SK-N-SH treated with all-trans-retinoic acid at 6 μM for 48 hours (cell line): ENCODE measurements around the gene PNPLA7.

Experiments
- ATAC-seq: fragments of 200-7000 bp; cut with Tn5 transposase; 3 replicates; pipeline ENCODE4 v1.9.1; 2020; ENCODE audit warnings: mild to moderate bottlenecking, moderate library complexity
- BACH2 ChIP-seq: fragments of 250-450 bp; sonication (Bioruptor Pico); IDR thresholded peaks from 2 replicates; pipeline ENCODE4 v1.9.0; 2021; ENCODE audit warnings: mild to moderate bottlenecking, borderline replicate concordance
- CSDC2 ChIP-seq: fragments of 250-450 bp; sonication (Bioruptor Pico); IDR thresholded peaks from 2 replicates; pipeline ENCODE4 v1.5.0; 2020; ENCODE audit warnings: mild to moderate bottlenecking, moderate library complexity
- CSRNP3 ChIP-seq: fragments of 250-450 bp; sonication (Bioruptor Pico); IDR thresholded peaks from 2 replicates; pipeline ENCODE4 v1.5.1; 2021; ENCODE audit warnings: mild to moderate bottlenecking, moderate library complexity
- ESRRG ChIP-seq: fragments of 250-450 bp; sonication (Bioruptor Pico); IDR thresholded peaks from 2 replicates; pipeline ENCODE4 v1.6.1; 2021; ENCODE audit warnings: mild to moderate bottlenecking
- GLIS3 ChIP-seq: fragments of 250-450 bp; sonication (Bioruptor Pico); IDR thresholded peaks from 2 replicates; pipeline ENCODE4 v1.5.0; 2020; ENCODE audit warnings: mild to moderate bottlenecking, moderate library complexity
- ISL1 ChIP-seq: fragments of 250-450 bp; sonication (Bioruptor Pico); IDR thresholded peaks from 2 replicates; pipeline ENCODE4 v2.1.2; 2022; ENCODE audit warnings: mild to moderate bottlenecking, moderate library complexity
- OSR1 ChIP-seq: fragments of 250-450 bp; sonication (Bioruptor Pico); IDR thresholded peaks from 2 replicates; pipeline ENCODE4 v1.8.0; 2022; ENCODE audit warnings: moderate library complexity, mild to moderate bottlenecking, inconsistent platforms
- PATZ1 ChIP-seq: fragments of 250-450 bp; sonication (Bioruptor Pico); IDR thresholded peaks from 2 replicates; pipeline ENCODE4 v1.8.0; 2020; ENCODE audit warnings: mild to moderate bottlenecking, moderate library complexity, borderline replicate concordance
- PPARA ChIP-seq: fragments of 250-450 bp; sonication (Bioruptor Pico); IDR thresholded peaks from 2 replicates; pipeline ENCODE4 v1.5.0; 2020; ENCODE audit warnings: mild to moderate bottlenecking, borderline replicate concordance
- RARB ChIP-seq: fragments of 250-450 bp; sonication (Bioruptor Pico); IDR thresholded peaks from 2 replicates; pipeline ENCODE4 v1.8.0; 2021; ENCODE audit warnings: mild to moderate bottlenecking, moderate library complexity
- SNAI2 ChIP-seq: fragments of 250-450 bp; sonication (Bioruptor Pico); IDR thresholded peaks from 2 replicates; pipeline ENCODE4 v1.5.0; 2020; ENCODE audit warnings: mild to moderate bottlenecking, moderate library complexity
- TCF4 ChIP-seq: fragments of 250-450 bp; sonication (Bioruptor Pico); IDR thresholded peaks from 2 replicates; pipeline ENCODE4 v1.8.0; 2021; ENCODE audit warnings: mild to moderate bottlenecking, moderate library complexity, borderline replicate concordance
- TOX ChIP-seq: fragments of 250-450 bp; sonication (Bioruptor Pico); IDR thresholded peaks from 2 replicates; pipeline ENCODE4 v1.8.0; 2021; ENCODE audit warnings: mild to moderate bottlenecking, moderate library complexity, borderline replicate concordance
- ZC3H10 ChIP-seq: fragments of 250-450 bp; sonication (Bioruptor Pico); IDR thresholded peaks from 2 replicates; pipeline ENCODE4 v1.5.1; 2021; ENCODE audit warnings: mild to moderate bottlenecking, moderate library complexity
- ZFP3 ChIP-seq: fragments of 250-450 bp; sonication (Bioruptor Pico); IDR thresholded peaks from 2 replicates; pipeline ENCODE4 v1.5.0; 2020; ENCODE audit warnings: mild to moderate bottlenecking, moderate library complexity
- ZNF565 ChIP-seq: fragments of 450-650 bp; formaldehyde crosslinking; conservative IDR thresholded peaks from 2 replicates; pipeline ENCODE4 v1.5.0; 2020; ENCODE audit warnings: low read depth, mild to moderate bottlenecking, moderate library complexity
- ZNF70 ChIP-seq: fragments of 450-650 bp; formaldehyde crosslinking; IDR thresholded peaks from 2 replicates; pipeline ENCODE4 v1.5.0; 2020; ENCODE audit warnings: mild to moderate bottlenecking, moderate library complexity
- ZNF8 ChIP-seq: fragments of 450-650 bp; formaldehyde crosslinking; IDR thresholded peaks from 2 replicates; pipeline ENCODE4 v1.5.0; 2020; ENCODE audit warnings: mild to moderate bottlenecking, moderate library complexity
- TF ChIP-seq, protein P1 (sequence below): fragments of 250-450 bp; sonication (Bioruptor Pico); IDR thresholded peaks from 2 replicates; pipeline ENCODE4 v1.5.1; 2020; ENCODE audit warnings: low read depth, mild to moderate bottlenecking, moderate library complexity
- TF ChIP-seq, protein P2 (sequence below): fragments of 250-450 bp; sonication (Bioruptor Pico); IDR thresholded peaks from 2 replicates; pipeline ENCODE4 v1.5.0; 2020; ENCODE audit warnings: mild to moderate bottlenecking, moderate library complexity

PNPLA7 gene

GRCh38 chr9:137433916-137434431 is 116.2 kb downstream of the PNPLA7 start:
- no peak for ATAC-seq
- TF ChIP-seq ISL1 (no peak), GLIS3 (CRISPR knock-in tag) (no peak), OSR1 (CRISPR knock-in tag) (no peak), PATZ1 (CRISPR knock-in tag) (no peak), TOX (no peak), ZNF70 (CRISPR knock-in tag) (no peak), BACH2 (CRISPR knock-in tag) (no peak), CSRNP3 (CRISPR knock-in tag) (no peak)

- no peak for ATAC-seq
- TF ChIP-seq, protein P1, sequence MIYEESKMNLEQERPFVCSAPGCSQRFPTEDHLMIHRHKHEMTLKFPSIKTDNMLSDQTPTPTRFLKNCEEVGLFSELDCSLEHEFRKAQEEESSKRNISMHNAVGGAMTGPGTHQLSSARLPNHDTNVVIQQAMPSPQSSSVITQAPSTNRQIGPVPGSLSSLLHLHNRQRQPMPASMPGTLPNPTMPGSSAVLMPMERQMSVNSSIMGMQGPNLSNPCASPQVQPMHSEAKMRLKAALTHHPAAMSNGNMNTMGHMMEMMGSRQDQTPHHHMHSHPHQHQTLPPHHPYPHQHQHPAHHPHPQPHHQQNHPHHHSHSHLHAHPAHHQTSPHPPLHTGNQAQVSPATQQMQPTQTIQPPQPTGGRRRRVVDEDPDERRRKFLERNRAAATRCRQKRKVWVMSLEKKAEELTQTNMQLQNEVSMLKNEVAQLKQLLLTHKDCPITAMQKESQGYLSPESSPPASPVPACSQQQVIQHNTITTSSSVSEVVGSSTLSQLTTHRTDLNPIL (CRISPR knock-in tag): no peak
- TF ChIP-seq, protein P2, sequence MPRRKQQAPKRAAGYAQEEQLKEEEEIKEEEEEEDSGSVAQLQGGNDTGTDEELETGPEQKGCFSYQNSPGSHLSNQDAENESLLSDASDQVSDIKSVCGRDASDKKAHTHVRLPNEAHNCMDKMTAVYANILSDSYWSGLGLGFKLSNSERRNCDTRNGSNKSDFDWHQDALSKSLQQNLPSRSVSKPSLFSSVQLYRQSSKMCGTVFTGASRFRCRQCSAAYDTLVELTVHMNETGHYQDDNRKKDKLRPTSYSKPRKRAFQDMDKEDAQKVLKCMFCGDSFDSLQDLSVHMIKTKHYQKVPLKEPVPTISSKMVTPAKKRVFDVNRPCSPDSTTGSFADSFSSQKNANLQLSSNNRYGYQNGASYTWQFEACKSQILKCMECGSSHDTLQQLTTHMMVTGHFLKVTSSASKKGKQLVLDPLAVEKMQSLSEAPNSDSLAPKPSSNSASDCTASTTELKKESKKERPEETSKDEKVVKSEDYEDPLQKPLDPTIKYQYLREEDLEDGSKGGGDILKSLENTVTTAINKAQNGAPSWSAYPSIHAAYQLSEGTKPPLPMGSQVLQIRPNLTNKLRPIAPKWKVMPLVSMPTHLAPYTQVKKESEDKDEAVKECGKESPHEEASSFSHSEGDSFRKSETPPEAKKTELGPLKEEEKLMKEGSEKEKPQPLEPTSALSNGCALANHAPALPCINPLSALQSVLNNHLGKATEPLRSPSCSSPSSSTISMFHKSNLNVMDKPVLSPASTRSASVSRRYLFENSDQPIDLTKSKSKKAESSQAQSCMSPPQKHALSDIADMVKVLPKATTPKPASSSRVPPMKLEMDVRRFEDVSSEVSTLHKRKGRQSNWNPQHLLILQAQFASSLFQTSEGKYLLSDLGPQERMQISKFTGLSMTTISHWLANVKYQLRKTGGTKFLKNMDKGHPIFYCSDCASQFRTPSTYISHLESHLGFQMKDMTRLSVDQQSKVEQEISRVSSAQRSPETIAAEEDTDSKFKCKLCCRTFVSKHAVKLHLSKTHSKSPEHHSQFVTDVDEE (CRISPR knock-in tag): no peak
- no peak for TF ChIP-seq GLIS3 (CRISPR knock-in tag)
- TF ChIP-seq TCF4: no peak
Observed at GRCh38 chr9:137433349-137433915, 116.8 kb downstream of the PNPLA7 start.

DNA sequence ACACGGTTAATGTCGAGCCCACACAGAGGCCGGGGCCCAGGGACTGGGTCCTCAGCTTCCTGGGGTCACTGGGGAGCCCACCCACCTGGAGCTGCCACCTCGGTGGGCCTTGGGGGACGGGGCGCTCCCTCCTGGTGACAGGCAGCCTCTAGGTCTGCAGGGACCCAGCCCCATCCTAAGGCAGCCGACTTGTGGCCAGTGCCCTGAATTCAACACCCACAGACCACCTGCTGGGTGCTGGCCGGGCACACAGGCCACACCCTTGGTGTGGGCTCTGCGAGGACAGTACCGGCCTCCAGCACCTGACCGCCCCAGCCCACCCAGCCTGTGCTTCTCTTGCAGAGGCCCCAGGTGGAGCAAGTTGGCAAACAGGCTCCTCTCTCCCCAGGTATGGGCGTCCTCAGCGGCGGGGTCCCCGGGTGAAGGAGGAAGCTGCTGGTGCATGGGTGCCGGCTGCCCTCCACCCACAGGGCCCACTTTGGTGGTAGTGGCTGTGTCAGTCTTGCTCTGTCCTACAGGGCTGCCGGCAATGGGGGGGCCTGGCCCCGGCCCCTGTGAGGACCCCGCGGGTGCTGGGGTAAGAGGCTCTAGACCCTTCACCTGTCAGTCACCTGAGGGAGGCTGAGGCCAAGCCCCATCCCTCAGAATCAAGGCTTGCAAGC is 117.4 kb downstream of the PNPLA7 start:
- ATAC-seq: no peak
- TF ChIP-seq ZNF565 (CRISPR knock-in tag) (no peak), ZC3H10 (no peak), PPARA (CRISPR knock-in tag) (no peak), ZFP3 (CRISPR knock-in tag) (no peak)

DNA sequence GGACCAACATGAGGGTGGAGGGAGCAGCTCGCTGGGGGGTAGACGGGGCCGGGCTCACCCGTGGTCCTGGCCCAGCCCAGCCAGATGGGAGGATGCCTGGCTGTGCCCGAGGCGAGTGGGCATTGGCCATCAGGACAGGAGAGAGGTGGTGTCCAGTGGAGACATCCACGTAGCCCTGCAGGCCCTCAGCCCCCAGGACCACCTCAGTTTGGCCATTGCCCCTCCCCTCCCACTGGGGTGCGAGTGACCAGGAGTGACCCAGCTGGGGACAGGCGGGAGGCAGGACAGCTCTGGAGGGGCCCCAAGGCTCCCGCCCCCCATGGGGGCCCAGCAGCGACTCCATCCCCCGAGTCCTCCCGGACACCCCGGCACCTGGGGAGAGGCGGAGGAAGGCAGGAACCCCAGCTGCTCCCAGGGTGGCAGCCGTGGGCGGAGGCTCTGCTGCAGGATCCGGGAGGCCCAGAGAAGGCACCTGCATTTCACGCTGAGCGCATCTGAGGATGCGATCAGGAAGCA is 118.7 kb downstream of the PNPLA7 start:
- ATAC-seq: no peak
- TF ChIP-seq GLIS3 (CRISPR knock-in tag) (no peak), CSRNP3 (CRISPR knock-in tag) (no peak), PATZ1 (CRISPR knock-in tag) (no peak), ZNF8 (CRISPR knock-in tag) (no peak), ESRRG (CRISPR knock-in tag) (no peak), CSDC2 (CRISPR knock-in tag) (no peak), ZNF565 (CRISPR knock-in tag) (no peak), TOX (no peak), BACH2 (CRISPR knock-in tag) (no peak), ZFP3 (CRISPR knock-in tag) (no peak), SNAI2 (CRISPR knock-in tag) (no peak), RARB (CRISPR knock-in tag) (no peak)
- TF ChIP-seq, protein P1 (CRISPR knock-in tag): no peak
